H1 (cell line): ENCODE results near the gene TRAF4.

ENCODE experiments used
- EGR1 ChIP-seq: IDR thresholded peaks from 2 replicates; pipeline ENCODE4 v1.6.1; 2011; ENCODE audit warnings: low read depth, low read length, borderline replicate concordance
- FOSL1 ChIP-seq: IDR thresholded peaks from 2 replicates; pipeline ENCODE4 v1.6.1; 2011; ENCODE audit warnings: mild to moderate bottlenecking, low read depth, low read length, moderate library complexity; ENCODE audit not compliant: insufficient read depth
- POLR2A ChIP-seq, 2 experiments: IDR thresholded peaks; 1 replicate in 1 of 2; 2 replicates in 1 of 2; pipeline ENCODE4 v1.6.1; 2011; ENCODE audit warnings: low read depth in 2 of 2, low read length in 2 of 2, mild to moderate bottlenecking in 2 of 2; ENCODE audit errors: control extremely low read depth in 1 of 2
- POLR2AphosphoS5 ChIP-seq: IDR thresholded peaks from 2 replicates; pipeline ENCODE4 v1.6.1; 2011; ENCODE audit warnings: low read depth, low read length
- SIN3A ChIP-seq, 2 experiments: IDR thresholded peaks in 1 of 2; conservative IDR thresholded peaks in 1 of 2; 2 replicates each; pipeline ENCODE4 v1.6.1; 2011 to 2012; ENCODE audit warnings: low read length in 2 of 2, improper control_type of control experiment in 1 of 2, low read depth in 1 of 2, mild to moderate bottlenecking in 1 of 2
- SRF ChIP-seq: IDR thresholded peaks from 2 replicates; pipeline ENCODE4 v1.6.1; 2011; ENCODE audit warnings: mild to moderate bottlenecking, low read depth, low read length, moderate library complexity
- TBP ChIP-seq: IDR thresholded peaks from 2 replicates; pipeline ENCODE4 v1.6.1; 2011; ENCODE audit warnings: low read depth, low read length, improper control_type of control experiment
- TF ChIP-seq, protein P1 (sequence below), 3 experiments: IDR thresholded peaks; 1 replicate in 2 of 3; 2 replicates in 1 of 3; pipeline versions ENCODE4 v1.5.1 to v1.6.1; 2011; ENCODE audit warnings: low read length in 3 of 3, mild to moderate bottlenecking in 3 of 3, inconsistent platforms in 2 of 3, low read depth in 1 of 3, moderate library complexity in 1 of 3; ENCODE audit not compliant: insufficient read depth in 1 of 3; ENCODE audit errors: control extremely low read depth in 1 of 3
- TF ChIP-seq, protein P2 (sequence below): IDR thresholded peaks from 2 replicates; pipeline ENCODE4 v1.6.1; 2012; ENCODE audit warnings: low read length, inconsistent platforms

DNA sequence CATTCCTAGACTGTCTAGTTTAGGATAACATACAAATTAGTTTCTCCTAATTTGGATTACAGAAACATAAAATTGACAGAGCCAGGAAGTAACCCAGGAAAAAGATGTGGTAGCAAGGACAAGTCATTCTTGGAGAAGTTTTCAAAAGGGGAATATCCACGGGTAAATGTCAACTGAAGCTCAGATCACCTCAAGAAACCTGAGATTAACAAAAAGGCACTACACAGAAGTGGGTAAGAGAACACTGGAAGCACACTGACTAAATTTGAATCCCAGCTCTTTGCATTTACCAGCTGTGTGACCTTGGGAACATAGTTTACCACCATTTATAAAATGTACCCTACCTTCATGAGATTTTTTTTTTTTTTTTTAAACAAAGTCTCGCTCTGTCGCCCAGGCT, 39.4 kb downstream of the TRAF4 start:
- TF ChIP-seq, protein P1, sequence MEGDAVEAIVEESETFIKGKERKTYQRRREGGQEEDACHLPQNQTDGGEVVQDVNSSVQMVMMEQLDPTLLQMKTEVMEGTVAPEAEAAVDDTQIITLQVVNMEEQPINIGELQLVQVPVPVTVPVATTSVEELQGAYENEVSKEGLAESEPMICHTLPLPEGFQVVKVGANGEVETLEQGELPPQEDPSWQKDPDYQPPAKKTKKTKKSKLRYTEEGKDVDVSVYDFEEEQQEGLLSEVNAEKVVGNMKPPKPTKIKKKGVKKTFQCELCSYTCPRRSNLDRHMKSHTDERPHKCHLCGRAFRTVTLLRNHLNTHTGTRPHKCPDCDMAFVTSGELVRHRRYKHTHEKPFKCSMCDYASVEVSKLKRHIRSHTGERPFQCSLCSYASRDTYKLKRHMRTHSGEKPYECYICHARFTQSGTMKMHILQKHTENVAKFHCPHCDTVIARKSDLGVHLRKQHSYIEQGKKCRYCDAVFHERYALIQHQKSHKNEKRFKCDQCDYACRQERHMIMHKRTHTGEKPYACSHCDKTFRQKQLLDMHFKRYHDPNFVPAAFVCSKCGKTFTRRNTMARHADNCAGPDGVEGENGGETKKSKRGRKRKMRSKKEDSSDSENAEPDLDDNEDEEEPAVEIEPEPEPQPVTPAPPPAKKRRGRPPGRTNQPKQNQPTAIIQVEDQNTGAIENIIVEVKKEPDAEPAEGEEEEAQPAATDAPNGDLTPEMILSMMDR (IDR thresholded peaks at IDR 0.05; ENCODE audit: control extremely low read depth in 1 of 3, insufficient read depth in 1 of 3, low read depth in 1 of 3, low read length in 3 of 3), result no peak
- TF ChIP-seq SIN3A (conservative IDR thresholded peaks at IDR 0.05 in 1 of 2, IDR thresholded peaks at IDR 0.05 in 1 of 2; ENCODE audit: low read depth in 1 of 2, low read length in 2 of 2) (no peak), POLR2AphosphoS5 (no peak), FOSL1 (no peak), SRF (no peak), EGR1 (no peak), POLR2A (IDR thresholded peaks at IDR 0.05; ENCODE audit: control extremely low read depth in 1 of 2, low read depth in 2 of 2, low read length in 2 of 2) (no peak), TBP (no peak)
- TF ChIP-seq, protein P2, sequence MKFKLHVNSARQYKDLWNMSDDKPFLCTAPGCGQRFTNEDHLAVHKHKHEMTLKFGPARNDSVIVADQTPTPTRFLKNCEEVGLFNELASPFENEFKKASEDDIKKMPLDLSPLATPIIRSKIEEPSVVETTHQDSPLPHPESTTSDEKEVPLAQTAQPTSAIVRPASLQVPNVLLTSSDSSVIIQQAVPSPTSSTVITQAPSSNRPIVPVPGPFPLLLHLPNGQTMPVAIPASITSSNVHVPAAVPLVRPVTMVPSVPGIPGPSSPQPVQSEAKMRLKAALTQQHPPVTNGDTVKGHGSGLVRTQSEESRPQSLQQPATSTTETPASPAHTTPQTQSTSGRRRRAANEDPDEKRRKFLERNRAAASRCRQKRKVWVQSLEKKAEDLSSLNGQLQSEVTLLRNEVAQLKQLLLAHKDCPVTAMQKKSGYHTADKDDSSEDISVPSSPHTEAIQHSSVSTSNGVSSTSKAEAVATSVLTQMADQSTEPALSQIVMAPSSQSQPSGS, result no peak
